Amniotic stem cell (primary cell): Measurements from ENCODE around the gene AGMO.

Source experiments
- DNase-seq: peaks from one replicate; lab custom pipeline; 2025; lab: John Stamatoyannopoulos, UW

The AGMO gene

DNA sequence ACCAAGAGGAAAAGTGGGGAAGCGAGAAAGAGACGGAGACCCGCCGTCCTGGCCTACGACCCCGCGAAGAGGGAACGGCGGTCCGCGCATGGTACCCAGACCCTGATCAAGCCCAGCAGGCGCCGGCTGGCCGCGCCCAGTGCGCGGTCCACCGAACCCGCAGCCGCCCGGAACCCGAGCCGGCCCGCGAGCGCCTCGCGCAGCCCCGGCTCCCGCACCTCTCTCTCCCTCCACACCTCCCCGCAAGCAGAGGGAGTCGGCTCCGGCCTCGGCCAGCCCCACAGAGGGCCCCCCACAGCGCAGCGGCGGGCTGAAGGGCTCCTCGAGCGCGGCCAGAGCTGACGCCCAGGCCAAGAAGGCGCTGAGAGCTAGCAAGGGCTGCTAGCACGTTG is 164.7 kb downstream of the AGMO start:
- no peak for DNase-seq

- DNase-seq, result no peak
Measured at GRCh38 chr7:15396210-15397158, 165.3 kb downstream of the AGMO start.

DNA sequence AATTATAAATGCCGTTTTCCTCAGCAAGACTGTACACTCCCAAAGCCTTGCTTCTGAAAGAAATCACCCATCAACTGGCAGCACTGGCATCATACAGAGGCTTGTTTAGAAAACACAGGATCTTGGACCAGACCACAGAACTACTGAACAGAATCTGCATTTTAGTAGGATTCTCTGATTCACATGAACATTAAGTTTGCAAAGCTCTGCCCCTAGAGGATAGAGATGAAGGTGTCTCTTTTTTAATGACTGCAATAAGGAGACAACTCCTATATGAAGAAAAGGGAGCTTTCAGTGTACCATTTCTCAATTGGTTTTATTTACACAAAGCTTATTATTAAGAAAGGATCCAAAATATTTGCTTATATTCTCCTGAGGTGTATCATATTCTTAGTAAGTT is 172.7 kb downstream of the AGMO start:
- DNase-seq, result no peak

GRCh38 chr7:15378494-15379145 is 183.2 kb downstream of the AGMO start:
- DNase-seq, result no peak

- DNase-seq, result no peak
Measured at GRCh38 chr7:15376600-15376999, 185.2 kb downstream of the AGMO start.

DNA sequence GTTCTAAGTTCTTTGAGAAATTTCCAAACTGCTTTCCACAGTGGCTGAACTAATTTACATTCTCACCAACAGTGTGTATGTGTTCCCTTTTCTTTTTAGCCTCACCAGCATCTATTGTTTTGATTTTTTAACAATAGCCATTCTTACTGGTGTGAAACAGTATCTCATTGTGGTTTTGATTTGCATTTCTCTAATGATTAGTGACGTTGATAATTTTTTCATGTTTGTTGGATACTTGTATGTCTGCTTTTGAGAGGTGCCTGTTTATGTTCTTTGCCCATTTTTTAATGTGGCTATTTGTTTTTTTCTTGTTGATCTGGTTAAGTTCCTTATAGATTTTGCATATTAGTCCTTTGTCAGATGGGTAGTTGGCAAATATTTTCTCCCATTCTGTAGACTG is 191.4 kb downstream of the AGMO start:
- DNase-seq, result no peak

GRCh38 chr7:15368653-15369052 is 193.2 kb downstream of the AGMO start:
- no peak for DNase-seq

DNA sequence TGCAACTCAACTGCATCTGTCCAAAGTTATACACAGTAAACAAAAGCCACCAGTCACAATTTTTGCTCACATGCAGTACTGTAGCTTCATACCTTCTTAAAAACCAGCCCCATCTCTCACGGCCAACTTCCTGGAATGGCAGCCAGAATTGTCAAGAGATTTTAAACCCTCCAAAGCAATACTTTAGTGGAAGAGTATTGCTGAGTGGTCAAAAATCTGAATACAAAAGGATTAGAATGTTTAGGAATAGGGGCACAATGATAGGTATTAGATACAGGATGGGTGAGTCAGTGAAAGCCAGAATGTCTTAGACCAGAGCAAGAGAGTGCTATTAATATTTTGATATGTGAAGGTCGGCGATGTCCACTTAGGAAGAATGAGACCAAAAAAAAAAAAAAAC is 193.9 kb downstream of the AGMO start:
- no peak for DNase-seq

GRCh38 chr7:15358112-15358511 is 203.7 kb downstream of the AGMO start:
- DNase-seq, result no peak

GRCh38 chr7:15352421-15353206 is 209.2 kb downstream of the AGMO start:
- no peak for DNase-seq

- no peak for DNase-seq
Measured at GRCh38 chr7:15345216-15345615, 216.6 kb downstream of the AGMO start.

DNA sequence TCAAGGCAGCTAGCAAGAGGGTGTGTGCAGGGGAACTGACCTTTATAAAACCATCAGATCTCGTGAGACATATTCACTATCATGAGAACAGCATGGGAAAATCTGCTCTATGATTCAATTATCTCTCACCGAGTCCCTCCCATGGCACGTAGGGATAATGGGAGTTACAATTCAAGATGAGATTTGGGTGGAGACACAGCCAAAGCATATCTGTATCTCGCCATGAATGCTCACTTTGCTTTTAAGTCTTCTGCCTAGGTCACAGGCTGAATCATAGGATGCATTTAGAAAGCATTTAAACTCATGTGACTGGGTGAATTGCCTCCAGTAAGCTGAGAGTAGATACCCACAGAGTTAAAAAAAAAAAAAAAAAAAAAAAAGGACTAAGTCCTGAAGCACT is 220.0 kb downstream of the AGMO start:
- DNase-seq, result no peak

- DNase-seq, result no peak
Measured at GRCh38 chr7:15336146-15336545, 225.7 kb downstream of the AGMO start.

GRCh38 chr7:15335390-15335789 is 226.4 kb downstream of the AGMO start:
- no peak for DNase-seq

- DNase-seq, result no peak
Measured at GRCh38 chr7:15334536-15335263, 227.1 kb downstream of the AGMO start.

DNA sequence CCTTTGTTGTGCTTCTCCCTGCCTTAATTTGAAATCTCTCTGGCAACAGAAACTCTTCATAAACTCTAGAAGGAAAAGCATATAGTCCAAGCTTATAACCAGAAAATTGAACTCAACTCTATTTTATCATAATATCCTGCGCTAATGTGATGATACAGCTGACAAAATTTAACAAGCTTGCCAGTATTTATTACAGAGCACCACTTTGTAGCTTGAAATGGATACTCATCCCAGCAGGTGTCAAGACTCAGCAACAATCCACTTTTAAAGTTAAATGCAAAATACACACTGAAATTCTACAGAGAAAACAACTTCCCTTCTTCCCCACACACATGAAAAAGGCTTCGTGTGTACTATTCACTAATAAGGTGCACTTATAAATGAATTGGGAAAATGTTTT is 228.9 kb downstream of the AGMO start:
- no peak for DNase-seq

DNA sequence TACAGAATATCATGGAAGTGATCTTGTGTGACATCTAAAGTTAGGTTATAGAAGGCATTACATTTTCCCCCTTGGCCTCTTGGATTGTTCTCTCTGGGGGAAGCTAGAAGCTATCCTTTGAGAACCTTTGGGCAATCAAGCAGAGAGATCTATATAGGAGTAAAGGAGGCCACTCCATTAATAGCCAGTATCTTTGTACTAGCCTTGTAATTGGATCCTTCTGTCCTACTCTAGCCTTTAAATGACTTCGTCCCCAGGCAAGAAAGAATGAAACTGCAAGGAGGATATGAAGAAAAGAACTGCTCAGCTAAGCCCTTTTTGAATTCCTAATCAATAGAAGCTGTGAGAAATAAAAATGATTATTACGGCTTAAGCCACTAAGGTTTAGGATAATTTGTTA is 230.9 kb downstream of the AGMO start:
- no peak for DNase-seq

DNA sequence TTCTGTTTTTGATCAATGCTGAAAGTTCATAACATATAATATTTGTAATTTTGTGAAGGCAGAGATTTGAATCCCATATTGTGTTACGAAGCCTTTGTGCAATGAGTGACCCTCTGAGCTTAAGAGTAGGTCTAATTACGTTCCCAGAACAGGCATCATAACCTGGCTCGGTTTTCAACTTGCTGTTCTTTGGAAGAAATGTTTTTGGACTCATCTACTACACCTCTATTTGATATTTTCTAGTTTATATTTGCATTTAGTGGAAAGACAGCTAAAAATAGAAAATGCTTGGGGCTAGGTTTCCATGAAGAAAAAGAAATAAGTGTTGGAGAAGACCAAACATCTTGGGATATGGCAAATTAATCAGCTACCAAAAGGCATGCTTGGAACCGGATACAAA is 234.8 kb downstream of the AGMO start:
- DNase-seq, result no peak

- DNase-seq, result peak; percentile 23
Measured at GRCh38 chr7:15326044-15326644, 235.7 kb downstream of the AGMO start.

DNA sequence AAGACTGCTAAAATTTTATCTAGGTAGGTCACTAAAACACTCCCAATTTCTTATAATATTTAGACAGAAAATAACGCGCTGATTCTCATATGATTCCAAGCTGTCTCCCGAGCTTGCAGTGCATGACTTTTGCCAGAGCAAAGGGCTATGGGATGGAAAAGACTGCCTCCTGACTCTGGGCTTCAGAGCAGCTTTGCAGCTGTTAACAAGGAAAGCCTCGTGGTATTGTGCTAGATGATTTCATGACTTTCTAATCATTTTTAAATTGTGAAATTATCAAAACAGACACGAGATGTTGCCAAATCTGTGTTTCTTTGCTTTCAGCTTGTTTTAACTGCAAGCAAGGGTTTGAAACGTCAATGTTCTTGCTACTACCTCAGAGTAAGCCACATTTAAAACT is 238.3 kb downstream of the AGMO start:
- DNase-seq, result no peak

- DNase-seq, result no peak
Measured at GRCh38 chr7:15317215-15317614, 244.6 kb downstream of the AGMO start.

DNA sequence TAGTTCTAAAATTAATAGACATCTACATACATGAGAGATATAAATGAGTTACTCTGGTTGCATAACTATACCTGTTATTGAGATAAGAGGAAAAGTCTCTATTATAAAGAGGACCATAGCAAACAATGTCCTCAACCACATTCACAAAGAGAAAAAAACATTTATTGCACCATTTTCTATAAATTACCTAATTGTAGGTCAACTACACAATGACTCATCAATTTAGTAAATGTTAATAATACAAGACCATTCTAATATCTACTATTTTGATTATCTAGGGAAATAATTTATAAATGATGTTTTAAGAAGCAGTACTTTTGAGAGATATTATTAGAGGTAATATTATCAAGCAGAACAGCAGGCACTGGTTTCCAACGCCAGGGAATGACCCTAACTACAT is 246.1 kb downstream of the AGMO start:
- no peak for DNase-seq
